AG04450 (cell line): ENCODE results near the gene PRSS21. TPM values are rescaled to one million over a fixed set of nuclear protein-coding genes. Genes with fewer than 3 reads are reported as not detected.

Source experiments
- CTCF ChIA-PET: fragments of 300-600, 350-600 bp; formaldehyde crosslinking; extraction: SDS; loops from one replicate; lab custom pipeline; 2022; ENCODE audit warnings: antibody characterized with exemption, inconsistent platforms; lab: Charles Lee
- POLR2A ChIA-PET: fragments of 350-600 bp; formaldehyde crosslinking; extraction: SDS; loops from one replicate; lab custom pipeline; 2021; ENCODE audit warnings: antibody characterized with exemption, inconsistent platforms; lab: Yijun Ruan, JAX
- DNase-seq: peaks from one replicate; pipeline ENCODE4 v3.0.0-alpha.2; 2011; ENCODE audit warnings: low read depth, low spot score
- H3K27ac ChIP-seq: one replicate; pipeline ENCODE4 v1.5.1; 2012; ENCODE audit warnings: low read depth, low read length, control low read depth
- H3K27me3 ChIP-seq: one replicate; pipeline ENCODE4 v1.6.0; 2012; ENCODE audit warnings: low read length; ENCODE audit not compliant: control insufficient read depth, insufficient read depth
- H3K4me3 ChIP-seq: 2 replicates; pipeline ENCODE4 v1.5.1; 2011; ENCODE audit warnings: mild to moderate bottlenecking, low read depth, low read length, control low read depth
- H3K9me3 ChIP-seq: 2 replicates; pipeline ENCODE4 v1.5.1; 2012; ENCODE audit warnings: low read length; ENCODE audit not compliant: control insufficient read depth, insufficient read depth
- CTCF ChIP-seq: IDR thresholded peaks from 2 replicates; pipeline ENCODE4 v1.5.1; 2011; ENCODE audit warnings: low read depth, low read length, control low read depth, inconsistent platforms
- polyA plus RNA-seq: library from polyadenylated mRNA; depleted of rRNA; stranded (reverse); fragments of >200 nt; gene quantifications from 2 replicates; pipeline ENCODE4 v1.2.3, GENCODE V29; 2011

The PRSS21 gene
- polyA plus RNA-seq, 1 experiment, result 0.17 TPM

- ChIA-PET CTCF (interaction anchor here (0.7 kb wide), 1 partner anchor 55 kb away, joined by 3 read pairs; no protein-coding TSS in a partner anchor), POLR2A (no interaction called here)
- Histone ChIP-seq H3K27ac (no peak overlapping the region), H3K4me3 (no peak overlapping the region), H3K27me3 (peaks cover 26% of the 10 kb centered on the region), H3K9me3 (peaks cover 4% of the 10 kb centered on the region; the same call in 1 of the 2 replicates)
- TF ChIP-seq CTCF, result no peak
- DNase-seq, result no peak
Measured at GRCh38 chr16:2813771-2814221, 3.2 kb upstream of the PRSS21 start.

- no peak overlapping the region for H3K4me3 ChIP-seq
- CTCF ChIA-PET, result no interaction called here
Measured at GRCh38 chr16:2814551-2815298, 2.3 kb upstream of the PRSS21 start.

GRCh38 chr16:2815299-2815771, 1.7 kb upstream of the PRSS21 start:
- DNase-seq, result no peak

More at GRCh38 chr16:2814551-2815298, 2.3 kb upstream of the PRSS21 start:
- no peak for TF ChIP-seq CTCF
- DNase-seq, result no peak
- no peak overlapping the region for H3K27ac ChIP-seq
- POLR2A ChIA-PET, result no interaction called here
- H3K9me3 ChIP-seq, result peaks cover 4% of the 10 kb centered on the region; the same call in 1 of the 2 replicates
- H3K27me3 ChIP-seq, result peaks cover 31% of the 10 kb centered on the region

GRCh38 chr16:2817340-2818271, 569 bp downstream of the PRSS21 start:
- DNase-seq, result no peak
- Histone ChIP-seq H3K4me3 (no peak overlapping the region), H3K27me3 (peaks cover 37% of the 10 kb centered on the region), H3K9me3 (peaks cover 4% of the 10 kb centered on the region; the same call in 1 of the 2 replicates), H3K27ac (no peak overlapping the region)
- ChIA-PET POLR2A (no interaction called here), CTCF (no interaction called here)
- no peak for TF ChIP-seq CTCF

More at GRCh38 chr16:2815299-2815771, 1.7 kb upstream of the PRSS21 start:
- ChIA-PET POLR2A (no interaction called here), CTCF (no interaction called here)
- TF ChIP-seq CTCF, result no peak
- Histone ChIP-seq H3K9me3 (peaks cover 4% of the 10 kb centered on the region; the same call in 1 of the 2 replicates), H3K27ac (no peak overlapping the region), H3K4me3 (no peak overlapping the region), H3K27me3 (peaks cover 31% of the 10 kb centered on the region)
